Measurements from ENCODE around the gene NAT8L. TPM values are rescaled to one million over a fixed set of nuclear protein-coding genes. Genes with fewer than 3 reads are reported as not detected.

The NAT8L gene
- total and polyA plus RNA-seq, 2 of the 4 experiments (the other 2 are of a cell fraction) = 0.05 TPM; not detected in 1

- Histone ChIP-seq H3K36me3 (ENCODE audit: control insufficient read depth, insufficient read depth, low read length) (no peaks in the 10 kb centered on the region), H3K9ac (ENCODE audit: low read depth, low read length) (no peak overlapping the region), H2BK20ac (ENCODE audit: low read depth, low read length) (no peak overlapping the region), H3K4me2 (ENCODE audit: low read depth, low read length) (no peak overlapping the region), H3K56ac (ENCODE audit: extremely low read depth, insufficient read depth, low read length) (no peak overlapping the region), H3K27me3 (ENCODE audit: control insufficient read depth, insufficient read depth, low read length) (peaks cover 10% of the 10 kb centered on the region; the same call in 1 of the 2 replicates), H3K4me1 (ENCODE audit: control insufficient read depth, insufficient read depth, low read length) (no peaks in the 10 kb centered on the region), H4K20me1 (ENCODE audit: insufficient read depth, low read length) (no peaks in the 10 kb centered on the region), H4K91ac (ENCODE audit: insufficient read depth, low read depth, low read length) (no peak overlapping the region), H2AFZ (replicated peaks; ENCODE audit: low read length, poor library complexity) (no peak overlapping the region), H4K5ac (ENCODE audit: low read depth, low read length) (no peak overlapping the region), H4K8ac (ENCODE audit: low read depth in 2 of 2, low read length in 2 of 2) (no peak overlapping the region), H3K79me1 (ENCODE audit: low read depth in 1 of 2, low read length in 2 of 2) (no peaks in the 10 kb centered on the region), H3K4me3 (ENCODE audit: insufficient read depth, low read depth, low read length) (no peak overlapping the region), H3K4ac (ENCODE audit: low read depth, low read length) (no peak overlapping the region), H3K27ac (ENCODE audit: insufficient read depth, low read length) (no peak overlapping the region), H2BK120ac (ENCODE audit: low read depth, low read length) (no peak overlapping the region), H3K9me3 (ENCODE audit: control insufficient read depth, insufficient read depth, low read length) (no peaks in the 10 kb centered on the region), H3K23ac (ENCODE audit: low read depth, low read length) (no peak overlapping the region), H2BK15ac (ENCODE audit: low read depth, low read length) (no peak overlapping the region), H2AK9ac (replicated peaks; ENCODE audit: low read depth, low read length, poor library complexity) (no peak overlapping the region), H2AK5ac (ENCODE audit: low read depth, low read length) (no peak overlapping the region), H3K18ac (ENCODE audit: low read depth, low read length) (no peak overlapping the region), H3K9me1 (ENCODE audit: insufficient read depth, low read length) (peaks cover 6% of the 10 kb centered on the region; the same call in 1 of the 2 replicates), H3K14ac (replicated peaks; ENCODE audit: low read depth, low read length) (no peak overlapping the region), H2BK5ac (ENCODE audit: low read depth, low read length, poor library complexity, severe bottlenecking) (no peak overlapping the region)
- BruUV-seq (replicated peaks) = no TSS peak
- ATAC-seq (ENCODE audit: low read depth) = no peak
- POLR2A ChIA-PET (ENCODE audit: unreplicated experiment) = no interaction called here
- in situ Hi-C loops (cut with MboI; ENCODE audit: low sequenced_read_pairs) (no loop called here), dilution Hi-C loops (cut with HindIII; ENCODE audit: low sequenced_read_pairs, unreplicated experiment) (no loop called here), intact Hi-C loops (cut with micrococcal nuclease) (no loop called here)
- no peak for DNase-seq
- WGBS, 2 experiments (ENCODE audit: extremely low coverage in 2 of 2, insufficient read length in 1 of 2) = 38% methylated on average over 2 of the region's 17 CpGs; no CpG with 5 or more reads in 1 of the 2 experiments
- CTCF ChIA-PET = no interaction called here
- no peak for TF ChIP-seq SMC3 (IDR thresholded peaks at IDR 0.05; ENCODE audit: low read depth, low read length)
- TF ChIP-seq RCOR1 (IDR thresholded peaks at IDR 0.05; ENCODE audit: insufficient replicate concordance, low read length) = no peak
- TF ChIP-seq CHD1 (IDR thresholded peaks at IDR 0.05; ENCODE audit: low read depth, low read length) = no peak
- no peak for TF ChIP-seq FOS (IDR thresholded peaks at IDR 0.05; ENCODE audit: low read depth, low read length)
- no peak for TF ChIP-seq MAFK (IDR thresholded peaks at IDR 0.05; ENCODE audit: low read depth, low read length)
These were observed 10.2 kb downstream of the NAT8L start for GRCh38 chr4:2069161-2069971.
